ENCODE results near the gene KSR2.

- TF ChIP-seq CTCF (conservative IDR thresholded peaks at IDR 0.05) (no peak), EZH2 (IDR thresholded peaks at IDR 0.05; ENCODE audit: low read depth) (no peak)
Observed at GRCh38 chr12:117889098-117889497, 79.7 kb downstream of the KSR2 start.
